T-helper 17 cell (primary cell): ENCODE results near the gene CPN1. TPM values are rescaled to one million over a fixed set of nuclear protein-coding genes. Genes with fewer than 3 reads are reported as not detected.
A peak's percentile ranks its signal among the peaks of the same experiment; 100 is the strongest.
"Not testable (repeated sequence)": the region's sequence is repeated elsewhere in the genome, so short reads cannot be mapped to it uniquely, and the experiment has no call there.

Experiments used
- ATAC-seq: fragments of 150-1000 bp; cut with Tn5 transposase; 2 replicates; pipeline ENCODE4 v1.10.0; 2021; ENCODE audit warnings: mild to moderate bottlenecking, moderate library complexity
- DNase-seq, 3 donors: peaks; one replicate each; pipeline versions ENCODE4 v3.0.0 to v3.0.0-alpha.2; 2020 to 2021
- H3K9me3 ChIP-seq: one replicate; pipeline ENCODE4 v1.7.0; 2013; ENCODE audit warnings: low read length, mild to moderate bottlenecking; ENCODE audit not compliant: control insufficient read depth, poor library complexity, severe bottlenecking
- H3K27ac Mint-ChIP-seq: one replicate; pipeline ENCODE4 v1.8.0; 2022; ENCODE audit warnings: mild to moderate bottlenecking, moderate library complexity, mixed read lengths
- H3K27me3 Mint-ChIP-seq: one replicate; pipeline ENCODE4 v1.8.0; 2022; ENCODE audit warnings: mixed read lengths
- H3K36me3 Mint-ChIP-seq: one replicate; pipeline ENCODE4 v1.8.0; 2022; ENCODE audit warnings: low read depth, mixed read lengths
- H3K4me1 Mint-ChIP-seq: one replicate; pipeline ENCODE4 v1.8.0; 2022; ENCODE audit warnings: mild to moderate bottlenecking, mixed read lengths
- H3K4me3 Mint-ChIP-seq: one replicate; pipeline ENCODE4 v1.8.0; 2022; ENCODE audit warnings: mild to moderate bottlenecking, moderate library complexity, mixed read lengths
- total RNA-seq, 4 donors: library from RNA in 2 of 4; stranded (reverse) in 2 of 4; gene quantifications; one replicate each; pipeline ENCODE4 v1.2.3 and lab custom pipeline; 2022 to 2026

CPN1 gene
- total RNA-seq (not detected), total RNA-seq (lab: John Stamatoyannopoulos, UW) (0 reads per million in 2 donors)

DNA sequence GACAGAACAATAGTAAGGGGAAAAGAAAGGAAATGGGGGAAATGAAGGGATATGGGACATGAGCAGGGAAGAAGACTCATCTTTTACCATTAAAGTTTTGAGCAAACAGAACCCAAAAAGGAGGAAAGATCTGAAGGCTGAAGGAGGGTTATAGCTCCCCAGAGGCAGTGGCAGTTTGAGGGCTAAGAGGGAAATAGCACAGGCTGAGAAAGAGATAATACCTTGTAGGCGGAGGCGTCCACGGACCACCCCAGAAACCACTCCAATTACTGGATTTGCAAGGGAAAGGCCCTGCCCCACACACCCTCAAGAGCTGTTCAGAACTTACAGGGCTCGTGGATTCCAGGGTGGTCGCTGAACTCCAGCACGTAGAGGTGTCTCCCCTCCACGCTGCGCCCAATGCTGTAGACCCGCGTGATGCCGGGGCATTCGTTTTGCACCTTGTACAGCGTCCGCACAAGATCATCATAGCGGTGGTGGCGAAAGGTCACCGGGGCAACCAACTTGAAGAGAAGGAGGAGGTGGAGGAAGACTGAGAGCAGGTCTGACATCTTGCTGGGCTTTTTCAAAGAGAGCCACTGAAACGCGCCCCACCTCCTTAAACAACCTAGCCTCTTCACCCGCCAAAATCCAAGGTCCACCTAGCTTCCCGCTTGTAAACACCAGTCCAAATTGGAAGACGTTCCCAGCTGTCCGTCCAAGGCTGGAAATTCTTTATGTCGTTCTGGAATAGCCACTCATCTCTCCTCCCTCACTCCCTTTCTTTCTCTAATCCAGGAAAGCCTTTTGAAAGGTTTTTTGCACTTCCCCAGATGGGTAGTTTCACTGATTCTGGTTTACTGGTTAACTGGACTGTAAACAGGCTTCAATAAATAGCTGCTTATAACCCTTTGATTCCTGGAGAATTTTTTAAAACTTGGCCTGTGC, at the start of gene CPN1:
Gene CPN1 (minus strand): TSS at position 795 of the 927 bp plus-strand sequence. CDS start 244 bp downstream, at position 551.
- Mint-ChIP-seq H3K4me1 (no peaks in the 10 kb centered on the region), H3K4me3 (no peak within 1 kb of the TSS), H3K27me3 (peaks cover 56% of the 10 kb centered on the region), H3K27ac (no peak within 1 kb of the TSS), H3K36me3 (no peaks in the 10 kb centered on the region)
- no peaks in the 10 kb centered on the region for H3K9me3 ChIP-seq
- no peak for ATAC-seq
- no peak for DNase-seq

DNA sequence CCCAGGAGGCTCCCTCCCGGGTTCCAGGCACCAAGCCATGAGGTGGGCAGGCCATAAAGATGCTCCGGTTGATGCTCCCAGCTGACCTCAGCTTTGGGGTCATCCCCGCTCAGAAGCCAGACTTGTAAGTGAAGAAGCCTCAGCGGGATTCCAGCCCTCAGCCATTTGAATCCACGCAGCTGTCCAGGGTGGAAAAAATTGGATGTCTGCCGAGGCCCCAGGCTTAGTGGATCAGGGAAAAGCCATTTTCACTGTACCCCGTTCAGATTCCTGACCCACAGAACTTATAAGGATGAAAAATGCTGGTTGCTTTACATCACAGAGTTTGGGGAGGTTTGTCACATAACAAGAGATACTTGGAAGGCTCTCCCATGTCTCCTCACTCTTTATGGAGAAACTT, 49.2 kb upstream of the CPN1 start:
- Mint-ChIP-seq H3K36me3 (no peaks in the 10 kb centered on the region), H3K27ac (no peak overlapping the region), H3K4me1 (no peaks in the 10 kb centered on the region), H3K27me3 (peaks cover 51% of the 10 kb centered on the region), H3K4me3 (no peak overlapping the region)
- no peak for DNase-seq
- no peak for ATAC-seq
- H3K9me3 ChIP-seq: no peaks in the 10 kb centered on the region

DNA sequence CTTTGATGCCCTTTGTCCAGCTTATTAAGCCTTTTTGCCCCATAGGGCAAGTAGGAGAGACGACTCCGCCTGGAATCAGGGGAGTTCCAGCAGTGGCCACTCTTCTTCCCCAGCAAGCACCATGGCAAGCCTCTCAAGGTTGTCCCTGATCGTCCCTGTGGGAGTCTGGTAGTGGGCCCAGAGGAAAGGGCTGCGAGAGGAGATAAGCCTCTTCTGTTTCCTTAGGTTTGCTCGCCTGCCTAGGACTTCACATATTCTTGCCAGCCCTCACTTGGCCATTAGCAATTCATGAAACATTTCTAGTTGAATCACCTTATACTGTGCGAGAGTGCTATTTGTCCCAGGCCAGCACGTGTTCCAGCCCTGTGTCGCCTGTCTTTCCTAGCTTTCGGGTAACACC, 47.8 kb upstream of the CPN1 start:
- DNase-seq (no peak), ATAC-seq (no peak)
- no peaks in the 10 kb centered on the region for H3K36me3 Mint-ChIP-seq
- peaks cover 56% of the 10 kb centered on the region for H3K27me3 Mint-ChIP-seq
- H3K4me3 Mint-ChIP-seq: no peak overlapping the region
- H3K4me1 Mint-ChIP-seq: no peaks in the 10 kb centered on the region
- H3K27ac Mint-ChIP-seq: no peak overlapping the region
- H3K9me3 ChIP-seq: no peaks in the 10 kb centered on the region

DNA sequence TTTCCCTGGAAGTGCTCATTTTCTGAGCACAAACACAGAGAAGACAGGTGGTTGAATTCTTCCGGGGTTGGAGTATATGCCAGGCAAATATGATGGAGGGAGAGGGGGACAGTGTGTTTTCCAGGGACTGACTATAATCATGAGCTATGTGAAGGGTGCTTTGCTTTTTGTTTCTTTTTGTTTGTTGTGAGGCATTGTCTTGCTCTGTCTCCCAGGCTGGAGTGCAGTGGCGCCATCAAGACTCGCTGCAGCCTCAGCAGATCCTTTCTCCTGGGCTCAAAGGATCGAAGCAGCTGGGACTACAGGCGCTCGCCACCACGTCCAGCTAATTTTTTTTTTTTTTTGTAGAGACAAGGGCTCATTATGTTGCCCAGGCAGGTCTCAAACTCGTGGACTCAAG, 47.3 kb upstream of the CPN1 start:
- Mint-ChIP-seq H3K36me3 (no peaks in the 10 kb centered on the region), H3K27ac (no peak overlapping the region), H3K4me1 (no peaks in the 10 kb centered on the region), H3K27me3 (peaks cover 55% of the 10 kb centered on the region), H3K4me3 (no peak overlapping the region)
- ATAC-seq (no peak), DNase-seq (no peak)
- H3K9me3 ChIP-seq: no peaks in the 10 kb centered on the region

DNA sequence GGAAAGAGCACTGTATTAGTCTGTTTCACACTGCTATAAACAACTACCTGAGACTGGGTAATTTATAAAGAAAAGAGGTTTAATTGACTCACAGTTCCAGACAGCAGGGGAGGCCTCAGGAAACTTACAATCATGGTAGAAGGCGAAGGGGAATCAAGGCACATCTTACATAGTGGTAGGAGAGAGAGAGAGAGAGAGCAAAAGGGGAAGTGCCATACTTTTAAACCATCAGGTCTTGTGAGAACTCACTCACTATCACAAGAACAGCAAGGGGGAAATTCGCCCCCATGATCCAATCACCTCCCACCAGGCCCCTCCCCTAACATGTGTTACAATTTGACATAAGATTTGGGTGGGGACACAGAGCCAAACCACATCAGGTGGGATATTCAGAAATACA, 43.7 kb upstream of the CPN1 start:
- peak overlapping the region; percentile 61 for H3K27ac Mint-ChIP-seq
- peaks cover 40% of the 10 kb centered on the region for H3K27me3 Mint-ChIP-seq
- not testable (repeated sequence) for DNase-seq, H3K4me1 Mint-ChIP-seq, H3K4me3 Mint-ChIP-seq, ATAC-seq, H3K36me3 Mint-ChIP-seq, H3K9me3 ChIP-seq

DNA sequence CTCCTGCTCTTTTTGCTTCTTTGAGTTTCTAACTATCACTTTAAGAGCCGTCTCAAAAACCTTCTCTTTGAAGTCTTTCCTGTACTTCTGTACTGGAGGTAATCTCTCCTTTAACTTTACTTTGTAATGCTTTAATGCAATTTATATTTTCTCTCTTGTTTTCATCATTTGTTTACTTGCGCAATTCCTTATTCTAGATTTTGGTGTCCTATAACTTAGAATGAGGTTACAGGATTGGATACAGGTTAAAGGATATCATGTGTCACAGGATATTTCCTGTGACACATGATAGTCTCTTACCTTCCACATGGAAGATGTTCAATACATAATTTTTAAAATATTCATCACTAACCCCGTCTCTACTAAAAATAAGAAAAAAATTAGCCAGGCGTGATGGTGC, 42.4 kb upstream of the CPN1 start:
- Mint-ChIP-seq H3K4me3 (no peak overlapping the region), H3K27ac (no peak overlapping the region)
- ATAC-seq: no peak

DNA sequence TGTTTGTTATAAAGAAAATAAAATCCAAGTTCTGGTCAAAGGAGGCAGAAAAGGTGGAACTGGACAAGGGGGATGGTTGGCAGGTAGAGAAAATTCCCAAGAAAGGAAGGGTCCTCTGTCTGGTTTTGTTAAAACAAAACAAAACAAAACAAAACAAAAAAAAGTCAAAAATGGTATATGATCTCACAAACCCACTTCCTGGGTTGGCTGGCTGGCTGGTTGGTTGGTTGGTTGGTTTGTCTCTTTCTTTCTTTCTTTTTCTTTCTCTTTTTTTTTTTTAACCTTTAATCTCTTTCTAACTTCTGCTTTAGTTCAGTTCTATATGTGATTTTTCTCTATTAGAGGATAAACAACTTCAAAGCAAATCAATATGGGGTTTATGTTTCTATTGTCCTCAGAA, 41.1 kb upstream of the CPN1 start:
- H3K27ac Mint-ChIP-seq: no peak overlapping the region

More for the DNA sequence above, 42.4 kb upstream of the CPN1 start:
- DNase-seq: no peak
- no peaks in the 10 kb centered on the region for H3K9me3 ChIP-seq
- Mint-ChIP-seq H3K27me3 (peaks cover 32% of the 10 kb centered on the region), H3K4me1 (peaks cover 5% of the 10 kb centered on the region), H3K36me3 (no peaks in the 10 kb centered on the region)

DNA sequence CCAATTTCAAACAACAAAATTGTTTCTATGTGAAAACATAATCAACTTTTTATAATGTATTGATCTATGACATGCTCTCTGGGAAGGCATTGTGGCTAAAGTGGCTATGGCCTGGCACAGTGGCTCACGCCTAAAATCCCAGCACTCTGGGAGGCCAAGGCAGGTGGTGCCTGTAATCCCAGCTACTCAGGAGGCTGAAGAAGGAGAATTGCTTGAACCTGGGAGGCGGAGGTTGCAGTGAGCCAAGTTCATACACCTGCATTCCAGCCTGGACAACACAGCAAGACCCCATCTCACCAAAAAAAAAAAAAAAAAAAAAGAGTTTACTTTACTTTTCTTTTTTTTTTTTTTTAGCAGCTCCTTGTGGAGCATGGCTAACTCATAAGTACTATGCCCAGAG, 38.9 kb upstream of the CPN1 start:
- Mint-ChIP-seq H3K27ac (no peak overlapping the region), H3K4me3 (no peak overlapping the region), H3K27me3 (peaks cover 25% of the 10 kb centered on the region), H3K36me3 (no peaks in the 10 kb centered on the region), H3K4me1 (peaks cover 5% of the 10 kb centered on the region)
- DNase-seq (no peak), ATAC-seq (no peak)
- H3K9me3 ChIP-seq: no peaks in the 10 kb centered on the region

More for the DNA sequence above, 41.1 kb upstream of the CPN1 start:
- ATAC-seq: no peak
- no peaks in the 10 kb centered on the region for H3K36me3 Mint-ChIP-seq
- H3K9me3 ChIP-seq: no peaks in the 10 kb centered on the region
- peaks cover 19% of the 10 kb centered on the region for H3K27me3 Mint-ChIP-seq
- peaks cover 5% of the 10 kb centered on the region for H3K4me1 Mint-ChIP-seq
- no peak for DNase-seq
- H3K4me3 Mint-ChIP-seq: no peak overlapping the region

DNA sequence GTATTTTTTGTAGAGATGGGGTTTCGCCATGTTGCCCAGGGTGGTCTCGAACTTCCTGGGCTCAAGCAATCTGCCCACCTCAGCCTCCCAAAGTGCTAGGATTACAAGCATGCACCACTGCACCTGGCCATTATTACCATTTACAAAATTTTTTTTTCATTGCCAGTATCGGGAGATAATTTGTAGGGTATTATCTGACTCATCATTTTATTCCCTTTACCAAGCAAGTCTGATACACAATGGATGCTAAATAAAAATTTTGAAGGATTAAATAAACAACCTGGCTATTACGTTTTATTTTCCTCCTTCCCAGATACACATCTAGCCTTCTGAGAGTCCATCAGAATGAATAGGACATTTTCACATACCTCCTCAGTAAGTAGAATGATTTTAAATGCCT, 38.1 kb upstream of the CPN1 start:
- H3K9me3 ChIP-seq: no peaks in the 10 kb centered on the region
- H3K27ac Mint-ChIP-seq: no peak overlapping the region
- ATAC-seq (no peak), DNase-seq (no peak)
- H3K27me3 Mint-ChIP-seq: peaks cover 22% of the 10 kb centered on the region
- H3K4me1 Mint-ChIP-seq: peaks cover 7% of the 10 kb centered on the region
- H3K4me3 Mint-ChIP-seq: no peak overlapping the region
- no peaks in the 10 kb centered on the region for H3K36me3 Mint-ChIP-seq

DNA sequence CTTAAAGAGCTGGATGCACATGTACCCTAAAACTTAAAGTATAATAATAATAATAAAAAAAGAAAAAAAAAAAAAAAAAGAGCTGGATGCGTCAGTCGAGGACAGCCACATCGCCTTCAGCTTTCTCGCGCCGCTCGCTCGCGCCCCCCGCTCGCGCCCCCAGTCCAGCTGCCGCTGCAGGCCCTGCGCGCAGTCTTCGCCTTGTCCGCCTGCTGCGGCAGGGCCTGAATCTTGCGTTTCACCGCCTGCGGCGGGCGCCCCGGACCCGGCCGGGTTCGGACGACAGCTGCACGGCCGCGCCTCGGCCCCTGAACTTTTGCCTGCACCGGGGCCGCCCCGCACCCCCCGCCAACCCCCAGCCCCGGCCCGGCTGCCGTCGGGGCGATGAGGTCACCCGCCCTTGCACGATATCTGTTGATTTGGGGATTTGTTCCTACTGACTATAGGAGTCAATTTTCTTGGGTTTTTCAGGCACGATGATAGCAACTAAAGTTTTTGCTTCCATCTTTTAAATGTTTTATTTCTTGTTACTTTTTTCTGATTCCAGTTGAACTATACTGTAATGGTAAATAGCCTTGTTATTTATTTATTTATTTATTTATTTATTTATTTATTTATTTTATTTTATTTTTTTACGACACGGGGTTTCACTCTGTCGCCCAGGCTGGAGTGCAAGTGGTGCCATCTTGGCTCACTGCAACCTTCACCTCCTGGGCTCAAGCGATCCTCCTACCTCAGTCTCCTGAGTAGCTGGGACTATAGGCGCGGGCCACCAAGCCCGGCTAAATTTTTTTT, 33.5 kb upstream of the CPN1 start:
- H3K4me1 Mint-ChIP-seq: peaks cover 2% of the 10 kb centered on the region
- ATAC-seq (no peak), DNase-seq (no peak)
- H3K27ac Mint-ChIP-seq: no peak overlapping the region
- peaks cover 33% of the 10 kb centered on the region for H3K27me3 Mint-ChIP-seq
- H3K9me3 ChIP-seq: peaks cover 2% of the 10 kb centered on the region
- H3K36me3 Mint-ChIP-seq: no peaks in the 10 kb centered on the region
- no peak overlapping the region for H3K4me3 Mint-ChIP-seq

DNA sequence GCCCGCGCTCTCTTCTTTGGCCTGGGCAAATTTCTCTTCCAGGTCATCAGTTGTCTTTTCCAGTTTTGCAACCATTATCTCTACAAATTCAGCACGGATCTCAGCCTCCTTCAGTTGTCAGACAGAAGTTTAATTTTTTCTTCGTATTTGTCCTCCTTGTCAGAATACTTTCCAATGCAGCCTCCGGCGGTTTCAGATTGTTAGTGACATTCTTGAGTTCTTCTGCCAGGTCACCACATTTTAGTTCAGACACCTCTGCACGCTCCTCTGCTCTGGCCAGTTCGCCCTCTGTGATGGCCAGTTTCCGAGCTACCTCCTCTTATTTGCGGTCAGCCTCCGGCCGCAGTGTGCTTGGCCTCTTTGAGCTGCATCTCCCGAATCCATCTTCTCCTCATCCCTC, 32.8 kb upstream of the CPN1 start:
- ATAC-seq: no peak
- H3K4me1 Mint-ChIP-seq: peaks cover 2% of the 10 kb centered on the region
- H3K27ac Mint-ChIP-seq: no peak overlapping the region

DNA sequence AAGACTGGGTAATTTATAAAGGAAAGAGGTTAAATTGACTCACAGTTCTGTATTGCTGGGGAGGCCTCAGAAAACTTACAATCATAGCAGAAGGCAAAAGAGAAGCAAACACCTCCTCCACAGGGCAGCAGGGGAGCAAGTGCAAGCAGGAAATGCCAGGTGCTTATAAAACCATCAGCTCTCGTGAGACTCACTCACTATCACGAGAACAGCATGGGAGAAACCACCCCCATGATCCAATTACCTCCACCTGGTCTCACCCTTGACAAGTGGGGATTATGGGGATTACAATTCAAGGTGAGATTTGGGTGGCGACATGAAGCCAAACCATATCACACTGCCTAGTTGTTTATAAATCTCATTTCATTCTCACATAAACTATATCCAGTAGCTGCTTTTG, 28.0 kb upstream of the CPN1 start:
- Mint-ChIP-seq H3K27me3 (peaks cover 29% of the 10 kb centered on the region), H3K27ac (no peak overlapping the region), H3K4me3 (no peak overlapping the region), H3K36me3 (no peaks in the 10 kb centered on the region), H3K4me1 (no peaks in the 10 kb centered on the region)
- H3K9me3 ChIP-seq: peaks cover 2% of the 10 kb centered on the region
- ATAC-seq (no peak), DNase-seq (no peak)

More for the DNA sequence above, 32.8 kb upstream of the CPN1 start:
- Mint-ChIP-seq H3K27me3 (peaks cover 34% of the 10 kb centered on the region), H3K36me3 (no peaks in the 10 kb centered on the region), H3K4me3 (no peak overlapping the region)
- peaks cover 2% of the 10 kb centered on the region for H3K9me3 ChIP-seq
- no peak for DNase-seq

DNA sequence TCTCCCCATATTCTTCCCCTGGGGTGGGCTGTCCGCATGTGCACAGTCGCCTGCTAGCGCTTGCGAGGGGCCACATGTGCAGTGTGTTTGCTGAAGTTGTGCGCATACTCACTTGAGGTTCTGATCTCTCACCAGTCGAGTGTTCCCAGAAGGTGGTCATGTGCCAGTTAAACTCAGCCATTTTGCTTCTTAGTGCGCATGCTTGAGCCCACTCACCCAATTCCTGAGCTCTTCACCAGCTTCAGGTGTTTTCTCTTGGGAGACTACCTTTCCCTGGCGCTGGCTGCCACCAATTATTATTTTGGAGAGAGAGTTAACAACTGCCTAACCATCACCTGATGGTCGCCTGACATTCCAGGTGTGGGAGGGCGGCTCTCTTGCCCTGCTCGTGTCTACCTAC, 25.2 kb upstream of the CPN1 start:
- ATAC-seq (no peak), DNase-seq (no peak)
- H3K27ac Mint-ChIP-seq: no peak overlapping the region
- H3K4me3 Mint-ChIP-seq: no peak overlapping the region
- H3K27me3 Mint-ChIP-seq: peaks cover 33% of the 10 kb centered on the region
- H3K4me1 Mint-ChIP-seq: no peaks in the 10 kb centered on the region
- H3K9me3 ChIP-seq: no peaks in the 10 kb centered on the region
- H3K36me3 Mint-ChIP-seq: no peaks in the 10 kb centered on the region
